Endometrial microvascular endothelial cells (primary cell): ENCODE data around the gene TM4SF4. TPM values are rescaled to one million over a fixed set of nuclear protein-coding genes. Genes with fewer than 3 reads are reported as not detected.

Experiments
- in situ Hi-C: cut with HindIII; loops from 2 replicates; pipeline ENCODE4 v1.10.0; 2017; ENCODE audit warnings: low sequenced_read_pairs, low pct_unique_long_range_greater_than_20kb; ENCODE audit errors: inconsistent ontology term
- total RNA-seq: library from RNA; depleted of rRNA; stranded (reverse); fragments of >200 nt; gene quantifications from one replicate; pipeline ENCODE4 v1.2.3, GENCODE V29; 2015; ENCODE audit errors: inconsistent ontology term

The TM4SF4 gene
- total RNA-seq, 1 donor from 2014 or later, result not detected

DNA sequence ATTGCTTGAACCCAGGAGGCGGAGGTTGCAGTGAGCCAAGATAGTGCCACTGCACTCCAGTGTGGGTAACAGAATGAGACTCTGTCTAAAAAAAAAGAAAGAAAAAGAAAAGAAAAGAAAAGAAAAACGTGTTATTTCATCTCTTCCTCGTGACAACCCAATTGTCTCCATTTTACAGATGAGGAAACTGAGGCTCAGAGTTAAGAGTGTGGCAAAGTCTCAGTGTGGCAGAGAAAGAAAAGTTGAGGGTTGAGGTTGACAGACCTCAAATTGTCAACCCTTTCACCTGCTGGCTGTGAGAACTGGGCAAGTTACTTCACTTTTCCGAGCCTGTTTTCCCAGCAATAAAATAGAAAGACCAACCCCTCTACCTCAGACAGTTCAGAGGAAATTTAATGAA lies 59.6 kb downstream of the TM4SF4 start:
- in situ Hi-C loops, result no loop called here

DNA sequence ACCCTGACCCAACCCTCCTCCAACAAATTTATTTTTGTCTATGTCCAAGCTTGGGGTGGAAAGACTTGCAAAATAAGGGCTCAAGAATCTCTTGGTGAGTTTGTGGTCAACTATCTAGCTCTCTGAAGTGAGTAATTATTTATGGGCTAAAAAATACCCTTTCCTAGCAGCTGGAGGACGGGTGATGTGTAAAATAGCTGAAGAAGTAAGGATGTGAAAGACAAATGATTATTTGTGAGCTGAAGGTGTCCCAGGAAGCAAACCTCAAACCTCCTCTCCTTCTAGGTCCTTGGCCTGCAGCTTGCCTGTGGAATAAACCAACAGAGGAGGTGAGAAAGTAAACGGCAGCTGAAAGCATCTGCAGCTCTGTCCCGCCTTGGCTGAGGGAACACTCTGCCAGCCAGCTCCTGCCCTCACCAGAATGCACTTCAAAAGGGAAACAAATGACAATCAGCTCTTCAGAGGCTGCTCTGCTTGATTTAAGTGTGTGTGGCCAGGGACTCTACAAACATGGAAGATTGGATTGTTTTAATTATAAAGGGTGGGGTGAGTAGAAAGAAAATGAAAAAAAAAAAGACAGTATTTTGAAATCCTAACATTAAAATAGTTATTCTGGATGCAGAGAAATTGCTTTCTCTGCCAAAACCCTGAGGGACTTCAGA lies 60.3 kb downstream of the TM4SF4 start:
- in situ Hi-C loops, result no loop called here

DNA sequence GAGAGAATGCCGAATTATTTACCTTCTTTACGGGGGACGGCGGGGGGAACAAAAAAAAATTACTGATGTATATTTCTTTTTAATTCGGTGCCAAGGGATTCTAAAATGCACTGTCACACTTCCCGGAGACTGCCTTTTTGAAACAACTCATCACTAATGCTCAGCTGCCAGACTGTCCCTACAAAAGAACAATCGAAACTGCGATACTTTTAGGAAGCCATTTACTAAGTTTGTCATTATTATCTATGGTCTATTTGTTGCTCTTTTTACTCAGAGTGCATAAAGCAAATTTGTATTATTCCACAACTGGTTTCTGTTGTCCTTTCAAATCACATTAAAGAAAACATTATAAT lies 60.8 kb downstream of the TM4SF4 start:
- in situ Hi-C loops, result no loop called here

DNA sequence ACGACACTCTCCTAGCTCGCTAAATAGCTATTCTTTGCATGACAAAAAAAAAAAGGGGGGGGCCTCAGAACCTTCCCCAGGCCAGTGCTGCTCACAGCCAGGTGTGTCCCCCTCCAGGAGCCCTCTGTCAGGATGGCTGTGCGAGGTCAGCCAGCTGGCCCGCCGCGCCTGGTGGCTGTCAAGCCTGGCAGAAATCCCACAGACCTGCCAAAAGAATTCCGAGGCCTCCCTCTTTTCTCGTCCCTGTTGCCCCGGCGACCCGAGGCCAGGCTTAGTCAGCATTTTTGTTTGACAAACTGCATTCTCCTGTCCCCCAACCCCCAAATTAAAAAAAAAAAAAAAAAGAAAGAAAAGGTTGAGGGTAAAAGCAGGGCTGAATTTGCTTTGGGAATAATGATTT lies 61.9 kb downstream of the TM4SF4 start:
- in situ Hi-C loops, result no loop called here

DNA sequence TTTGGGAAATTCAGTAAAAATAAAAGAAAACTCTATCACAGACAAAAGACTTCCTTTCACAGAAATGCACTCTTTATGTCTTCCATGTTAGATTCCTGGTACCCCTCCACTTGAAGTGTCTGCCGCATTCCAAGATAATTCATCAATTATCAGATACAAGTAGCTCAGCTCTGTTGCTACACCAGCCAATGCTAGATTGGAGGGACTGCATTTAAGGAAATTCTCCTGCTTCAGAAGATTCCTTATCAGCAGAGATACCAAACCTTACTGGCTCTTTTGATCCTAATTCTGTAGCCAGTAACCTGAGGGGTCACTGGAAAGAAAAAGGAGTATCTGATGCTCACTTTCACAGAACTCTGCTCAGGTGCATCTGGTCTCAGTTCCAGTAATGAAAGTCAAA lies 63.9 kb downstream of the TM4SF4 start:
- in situ Hi-C loops, result no loop called here

DNA sequence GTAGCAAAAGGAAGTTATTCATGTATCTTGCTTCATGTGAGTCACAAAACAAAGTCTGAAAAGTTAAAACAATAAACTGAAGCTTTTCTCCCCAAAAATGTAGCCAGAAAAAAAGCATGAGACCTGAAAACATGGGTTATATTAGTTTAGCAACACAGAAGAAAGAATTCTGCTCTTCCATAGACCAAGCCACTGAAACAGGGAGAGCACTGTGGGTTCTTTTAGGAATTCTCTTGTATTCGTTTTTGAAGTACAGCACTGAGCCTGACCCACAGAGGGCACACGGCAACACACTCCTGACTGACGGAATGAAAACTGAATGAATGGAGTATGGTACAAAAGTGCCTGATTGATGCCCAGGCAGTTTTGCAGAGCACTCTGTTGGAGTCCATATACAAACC lies 66.6 kb downstream of the TM4SF4 start:
- in situ Hi-C loops, result loop anchor here (5.0 kb wide), 1 partner anchor 36 kb away; no protein-coding TSS in a partner anchor

DNA sequence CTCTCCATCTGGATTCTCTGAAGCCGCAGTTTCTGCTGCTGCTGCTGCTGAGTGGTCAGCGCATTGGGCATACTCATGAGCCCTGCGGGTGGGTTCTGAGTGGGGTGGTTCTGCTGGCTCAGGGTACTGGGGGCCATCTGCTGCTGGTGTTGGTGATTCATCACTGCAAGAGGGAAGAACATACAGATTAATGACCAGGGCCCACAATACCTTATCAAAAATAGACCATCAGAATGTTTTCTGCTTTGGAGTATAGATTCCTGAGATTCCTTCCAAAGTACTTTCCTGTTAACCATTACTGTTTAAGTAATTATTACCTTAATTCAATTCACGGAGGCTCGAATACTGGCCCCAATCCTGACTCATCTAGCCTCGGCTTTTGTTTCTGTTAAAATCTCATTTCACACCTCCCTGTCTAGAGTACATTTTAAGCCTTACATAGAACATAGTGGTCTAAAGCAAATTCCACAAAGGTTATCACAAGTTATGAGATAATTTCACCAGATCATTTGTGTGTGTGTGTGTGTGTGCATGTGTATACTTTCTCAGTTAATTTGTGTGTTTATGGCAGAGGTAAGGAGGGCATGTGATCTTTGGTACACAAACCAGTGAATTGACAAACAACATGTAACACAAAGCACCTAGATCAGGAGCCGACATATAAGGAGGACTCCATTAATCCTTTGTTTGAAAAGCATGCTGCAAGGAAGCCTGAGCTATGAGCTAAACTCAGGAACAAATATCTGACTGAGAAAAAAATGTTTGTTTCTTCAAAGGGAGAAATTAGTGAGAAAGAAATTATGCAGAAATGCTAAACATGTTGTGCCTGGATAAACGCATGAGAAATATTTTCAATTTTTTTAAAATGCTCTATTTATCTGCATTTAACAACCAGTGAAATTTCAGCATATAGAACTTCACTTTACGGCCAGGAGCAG lies 68.1 kb downstream of the TM4SF4 start:
- in situ Hi-C loops, result loop anchor here (5.0 kb wide), 1 partner anchor 35 kb away; no protein-coding TSS in a partner anchor

DNA sequence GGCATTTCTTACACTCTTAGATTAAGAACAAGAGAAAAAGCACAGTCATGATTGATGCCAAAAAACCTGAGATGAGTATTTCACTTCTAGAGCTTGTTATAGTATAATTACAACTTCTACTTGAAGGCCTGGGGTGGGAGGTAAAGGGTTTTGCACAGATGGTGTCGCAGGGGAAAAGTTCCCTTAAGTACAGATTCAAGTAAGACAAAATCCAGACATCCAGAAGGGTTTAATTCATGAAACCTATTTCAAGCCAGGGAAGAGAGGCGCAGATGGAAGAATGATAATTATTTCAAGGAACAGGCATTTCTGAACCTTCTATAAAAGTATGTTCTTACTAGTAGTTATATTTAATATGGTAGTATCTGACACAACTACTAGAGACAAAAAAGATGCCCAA lies 70.6 kb downstream of the TM4SF4 start:
- in situ Hi-C loops, result no loop called here

DNA sequence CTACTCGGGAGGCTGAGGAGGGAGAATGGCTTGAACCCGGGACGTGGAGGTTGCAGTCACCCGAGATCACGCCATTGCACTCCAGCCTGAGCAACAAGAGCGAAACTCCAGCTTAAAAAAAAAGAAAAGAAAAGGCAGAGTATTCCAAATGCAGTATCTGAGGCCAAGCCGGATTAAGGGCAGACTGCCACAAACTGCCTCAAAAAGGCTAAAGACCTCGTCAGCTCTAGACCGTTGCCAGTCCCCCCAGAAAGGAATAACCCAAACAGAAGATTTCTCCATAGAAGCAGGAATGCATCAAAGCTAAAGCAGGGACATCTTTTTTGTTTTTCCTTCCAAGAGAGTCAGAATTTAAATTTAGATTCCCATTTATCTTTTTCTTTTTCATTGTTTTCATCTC lies 72.9 kb downstream of the TM4SF4 start:
- in situ Hi-C loops, result no loop called here

DNA sequence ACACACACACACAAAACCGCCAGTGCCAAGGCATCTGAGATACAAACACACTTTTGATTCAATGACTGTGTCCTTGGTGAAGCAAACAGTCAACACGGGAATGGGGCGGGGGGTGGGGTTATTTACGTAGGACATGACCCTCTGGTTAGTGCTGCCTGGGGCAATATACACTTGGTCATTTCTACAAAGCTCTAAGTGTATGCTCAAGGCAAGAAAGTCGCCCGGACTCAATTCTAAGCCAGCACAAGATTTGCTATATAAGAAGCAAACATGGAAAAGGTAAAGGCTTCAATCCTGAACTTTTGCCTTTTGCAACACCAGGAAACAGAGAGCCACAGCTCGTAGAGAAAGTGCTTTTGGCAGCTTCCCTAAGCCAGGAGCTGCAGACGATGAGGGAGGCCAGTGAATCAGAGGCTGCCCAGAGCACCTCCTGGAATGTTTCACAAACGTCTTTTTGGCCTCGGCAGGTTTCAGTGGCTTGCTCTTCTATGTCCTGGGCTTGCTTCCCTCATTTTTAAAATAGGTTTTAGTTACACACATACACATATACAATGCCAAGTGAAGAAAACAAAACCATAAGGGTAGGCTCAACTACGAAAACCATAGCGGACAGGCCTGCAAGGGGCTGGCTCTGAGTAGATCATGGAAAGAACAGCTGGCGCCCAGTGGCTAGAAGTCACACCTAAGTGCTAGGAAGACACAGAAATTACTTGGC lies 73.6 kb downstream of the TM4SF4 start:
- in situ Hi-C loops, result no loop called here

DNA sequence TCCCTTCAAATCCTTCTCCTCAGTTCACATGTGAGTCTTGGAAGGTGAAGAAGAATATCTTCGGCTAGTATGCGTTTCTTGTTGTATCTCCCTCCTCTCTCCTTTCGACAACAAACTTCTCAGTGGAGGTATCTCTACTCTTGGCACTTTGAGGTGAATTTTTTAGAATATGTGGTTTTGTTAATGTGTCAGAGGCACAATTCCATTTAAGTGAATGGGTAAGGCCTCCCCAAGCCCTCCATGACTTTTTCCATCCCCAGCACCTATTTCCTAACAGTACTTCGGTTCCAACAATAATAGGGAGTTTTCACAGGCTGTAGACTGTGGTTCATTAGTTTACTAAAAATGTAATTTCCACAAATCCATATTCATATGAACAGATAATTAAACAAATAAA lies 74.2 kb downstream of the TM4SF4 start:
- in situ Hi-C loops, result no loop called here

DNA sequence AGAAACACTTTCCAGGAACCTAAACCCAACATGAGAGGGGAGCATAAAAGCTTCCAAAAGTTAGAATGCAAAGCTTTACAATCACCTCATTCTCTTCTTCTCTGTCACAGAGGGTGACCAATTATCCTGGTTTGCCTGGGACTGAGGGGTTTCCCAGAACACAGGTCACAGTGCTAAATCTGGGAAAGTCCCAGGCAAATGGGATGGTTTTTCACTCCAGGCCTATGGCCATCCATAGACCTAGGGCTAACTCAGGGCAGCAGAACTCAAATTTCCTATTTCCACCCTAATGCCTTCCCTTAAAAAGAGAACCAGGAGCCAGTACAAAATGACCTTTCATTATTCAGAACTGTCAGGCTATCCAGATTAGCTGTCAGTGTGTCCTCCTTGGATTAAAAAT lies 77.0 kb downstream of the TM4SF4 start:
- in situ Hi-C loops, result no loop called here

DNA sequence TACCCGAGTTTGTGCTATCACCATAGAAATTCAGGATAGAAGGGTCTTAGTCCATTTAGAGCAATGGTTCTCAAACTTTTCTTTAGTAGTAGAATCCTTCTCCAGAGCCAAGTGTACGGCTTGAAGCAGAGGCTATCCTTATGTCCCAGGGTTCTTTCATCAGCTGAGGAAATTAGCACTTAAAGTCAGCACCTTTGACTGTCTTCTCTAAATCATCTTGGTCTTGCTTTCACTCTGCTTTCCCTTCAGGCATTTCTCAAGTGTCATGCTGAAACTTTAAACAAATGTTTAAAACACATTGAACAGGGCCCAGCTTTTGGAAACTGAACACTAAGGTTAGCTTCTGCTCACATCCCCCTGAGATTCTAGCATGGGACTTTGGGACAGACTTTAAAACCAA lies 78.2 kb downstream of the TM4SF4 start:
- in situ Hi-C loops, result no loop called here

Other genes starting within 250 kb of the TM4SF4 start
- 119 TPM for gene TM4SF18, start 141.1 kb upstream of the TM4SF4 start, total RNA-seq
- 539 TPM for gene TM4SF1, start 97.0 kb upstream of the TM4SF4 start, total RNA-seq
- 77.3 TPM for gene WWTR1, start 183.3 kb downstream of the TM4SF4 start, total RNA-seq